Effector memory CD4-positive, alpha-beta T cell (primary cell): Measurements from ENCODE around the gene DYNAP.

Source experiments
- DNase-seq, 3 donors: peaks; one replicate each; pipeline ENCODE4 v3.0.0-alpha.2; 2020
- H3K27ac ChIP-seq: 2 replicates; pipeline ENCODE4 v1.7.0; 2013; ENCODE audit warnings: mild to moderate bottlenecking, low read length, moderate library complexity; ENCODE audit not compliant: insufficient read depth, poor library complexity, severe bottlenecking
- H3K27me3 ChIP-seq: replicated peaks from 2 replicates; pipeline ENCODE4 v1.7.0; 2013; ENCODE audit warnings: mild to moderate bottlenecking, low read length; ENCODE audit not compliant: insufficient read depth, control insufficient read depth, poor library complexity, severe bottlenecking
- H3K36me3 ChIP-seq: 2 replicates; pipeline ENCODE4 v1.7.0; 2013; ENCODE audit warnings: mild to moderate bottlenecking, low read length, moderate library complexity; ENCODE audit not compliant: control insufficient read depth, insufficient read depth
- H3K4me1 ChIP-seq: 2 replicates; pipeline ENCODE4 v1.7.0; 2013; ENCODE audit warnings: low read length, mild to moderate bottlenecking; ENCODE audit not compliant: control insufficient read depth, insufficient read depth, poor library complexity, severe bottlenecking
- H3K4me3 ChIP-seq: 2 replicates; pipeline ENCODE4 v1.7.0; 2013; ENCODE audit warnings: low read length, low read depth, mild to moderate bottlenecking; ENCODE audit not compliant: insufficient read depth, poor library complexity, severe bottlenecking
- H3K9me3 ChIP-seq: 2 replicates; pipeline ENCODE4 v1.7.0; 2013; ENCODE audit warnings: mild to moderate bottlenecking, low read length, moderate library complexity; ENCODE audit not compliant: control insufficient read depth

The DYNAP gene

GRCh38 chr18:54604211-54604610 is 13.2 kb downstream of the DYNAP start:
- Histone ChIP-seq H3K4me3 (no peak overlapping the region), H3K4me1 (no peaks in the 10 kb centered on the region), H3K9me3 (no peaks in the 10 kb centered on the region), H3K27me3 (no peaks in the 10 kb centered on the region), H3K36me3 (no peaks in the 10 kb centered on the region), H3K27ac (no peak overlapping the region)
- no peak for DNase-seq

GRCh38 chr18:54606835-54607212 is 15.8 kb downstream of the DYNAP start:
- Histone ChIP-seq H3K27me3 (no peaks in the 10 kb centered on the region), H3K9me3 (no peaks in the 10 kb centered on the region), H3K4me3 (no peak overlapping the region), H3K27ac (no peak overlapping the region), H3K36me3 (no peaks in the 10 kb centered on the region), H3K4me1 (no peaks in the 10 kb centered on the region)
- DNase-seq: no peak

GRCh38 chr18:54607213-54608027 is 16.4 kb downstream of the DYNAP start:
- H3K4me3 ChIP-seq: no peak overlapping the region
- H3K9me3 ChIP-seq: no peaks in the 10 kb centered on the region
- no peak overlapping the region for H3K27ac ChIP-seq
- DNase-seq: no peak
- no peaks in the 10 kb centered on the region for H3K27me3 ChIP-seq
- H3K36me3 ChIP-seq: no peaks in the 10 kb centered on the region
- no peaks in the 10 kb centered on the region for H3K4me1 ChIP-seq

DNA sequence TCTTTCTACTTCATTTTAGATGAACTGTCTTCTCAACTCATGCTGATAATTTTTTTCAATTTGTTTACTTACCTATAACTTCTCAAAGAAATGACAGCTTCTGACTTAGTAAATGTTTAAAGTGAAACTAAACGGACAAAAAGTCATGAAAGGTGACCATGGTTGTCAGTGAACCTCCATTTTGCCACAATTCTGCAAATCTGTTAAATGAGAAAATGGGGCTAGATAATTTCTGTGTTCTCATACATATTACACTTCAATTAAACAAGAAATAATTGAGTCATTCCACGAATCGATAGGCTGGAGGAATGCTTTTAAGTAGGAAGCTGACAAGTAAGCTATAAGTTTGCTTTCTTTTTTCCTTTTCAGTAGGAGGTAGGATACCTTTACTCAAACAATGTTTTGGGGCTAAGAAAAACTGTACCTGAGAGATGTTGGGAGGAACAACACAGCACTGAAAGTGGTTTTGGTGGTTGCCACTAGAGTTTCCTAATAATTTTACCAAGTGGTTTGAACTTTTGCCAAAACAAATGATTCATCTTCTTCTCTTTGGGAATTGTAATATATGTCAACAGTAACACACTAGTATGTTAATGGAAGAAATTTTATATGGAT is 17.1 kb downstream of the DYNAP start:
- H3K27ac ChIP-seq: no peak overlapping the region
- H3K9me3 ChIP-seq: no peaks in the 10 kb centered on the region
- DNase-seq: no peak

DNA sequence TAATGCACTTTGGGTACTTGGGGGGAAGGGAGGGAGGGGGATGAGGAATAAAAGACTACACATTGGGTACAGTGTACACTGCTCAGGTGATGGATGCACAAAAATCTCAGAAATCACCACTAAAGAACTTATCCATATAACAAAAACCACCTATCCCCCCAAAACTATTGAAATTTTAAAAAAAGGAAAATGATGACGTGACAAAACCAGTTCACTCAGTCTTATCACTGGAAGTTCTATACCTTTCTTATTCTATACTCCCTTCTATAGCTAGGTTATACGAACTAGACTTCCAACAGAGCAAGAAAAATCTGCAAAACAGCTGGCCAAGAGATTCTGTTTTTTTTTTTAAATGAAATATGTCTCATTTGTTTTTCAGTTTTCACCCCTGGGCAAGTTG is 20.8 kb downstream of the DYNAP start:
- Histone ChIP-seq H3K27ac (no peak overlapping the region), H3K9me3 (no peaks in the 10 kb centered on the region), H3K4me3 (no peak overlapping the region), H3K27me3 (no peaks in the 10 kb centered on the region), H3K36me3 (no peaks in the 10 kb centered on the region), H3K4me1 (no peaks in the 10 kb centered on the region)
- DNase-seq: no peak

More for the DNA sequence above, 17.1 kb downstream of the DYNAP start:
- Histone ChIP-seq H3K36me3 (no peaks in the 10 kb centered on the region), H3K4me1 (no peaks in the 10 kb centered on the region), H3K27me3 (no peaks in the 10 kb centered on the region), H3K4me3 (no peak overlapping the region)

- no peak overlapping the region for H3K4me3 ChIP-seq
- no peaks in the 10 kb centered on the region for H3K9me3 ChIP-seq
- H3K36me3 ChIP-seq: no peaks in the 10 kb centered on the region
- no peak for DNase-seq
- no peaks in the 10 kb centered on the region for H3K4me1 ChIP-seq
- H3K27me3 ChIP-seq: no peaks in the 10 kb centered on the region
- no peak overlapping the region for H3K27ac ChIP-seq
These were observed 21.2 kb downstream of the DYNAP start for GRCh38 chr18:54612237-54612636.

DNA sequence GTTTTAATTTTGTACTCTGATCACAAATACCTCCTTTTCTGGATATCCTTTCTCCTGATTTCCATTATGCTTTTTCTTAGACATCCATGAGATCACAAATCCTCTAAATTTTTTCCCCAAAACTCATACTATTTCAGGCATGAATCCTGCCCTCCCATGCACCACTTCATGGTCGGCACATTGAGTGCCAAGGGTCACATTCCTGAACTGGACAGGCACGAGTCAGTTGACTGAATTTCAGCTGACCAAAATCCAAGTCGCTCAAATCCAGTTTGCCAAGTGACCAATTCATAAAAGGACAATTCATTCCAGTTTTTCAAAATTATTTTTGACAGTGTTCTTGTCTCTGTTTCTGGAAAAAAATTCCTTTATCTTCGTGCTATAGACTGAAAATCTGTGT is 22.1 kb downstream of the DYNAP start:
- Histone ChIP-seq H3K9me3 (no peaks in the 10 kb centered on the region), H3K4me3 (no peak overlapping the region), H3K36me3 (no peaks in the 10 kb centered on the region), H3K27ac (no peak overlapping the region), H3K27me3 (no peaks in the 10 kb centered on the region), H3K4me1 (no peaks in the 10 kb centered on the region)
- DNase-seq: no peak

- no peak overlapping the region for H3K4me3 ChIP-seq
- H3K27me3 ChIP-seq: no peaks in the 10 kb centered on the region
- H3K4me1 ChIP-seq: no peaks in the 10 kb centered on the region
- no peak overlapping the region for H3K27ac ChIP-seq
- no peaks in the 10 kb centered on the region for H3K9me3 ChIP-seq
- no peak for DNase-seq
- H3K36me3 ChIP-seq: no peaks in the 10 kb centered on the region
These were observed 25.3 kb downstream of the DYNAP start for GRCh38 chr18:54616220-54616848.

DNA sequence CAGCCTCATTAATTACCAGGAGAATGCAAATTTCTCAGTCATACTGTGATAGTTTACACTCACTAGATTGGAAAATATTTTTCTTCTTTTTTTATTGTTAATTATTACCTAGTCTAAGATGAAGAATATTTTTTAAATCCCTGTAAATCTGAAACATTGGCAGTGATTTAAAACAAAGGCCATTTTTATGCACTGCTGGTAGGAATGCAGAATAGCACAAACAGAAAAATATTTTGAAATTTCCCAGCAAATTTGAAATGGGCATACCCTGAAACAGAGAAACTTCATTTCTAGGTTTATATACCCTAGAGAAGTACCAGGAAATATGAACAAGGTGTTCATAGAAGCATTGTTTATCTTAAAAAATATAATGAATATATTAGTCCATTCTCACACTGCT is 31.0 kb downstream of the DYNAP start:
- no peak overlapping the region for H3K4me3 ChIP-seq
- H3K36me3 ChIP-seq: no peaks in the 10 kb centered on the region
- H3K4me1 ChIP-seq: no peaks in the 10 kb centered on the region
- no peaks in the 10 kb centered on the region for H3K9me3 ChIP-seq
- no peak overlapping the region for H3K27ac ChIP-seq
- H3K27me3 ChIP-seq: no peaks in the 10 kb centered on the region
- DNase-seq: no peak

DNA sequence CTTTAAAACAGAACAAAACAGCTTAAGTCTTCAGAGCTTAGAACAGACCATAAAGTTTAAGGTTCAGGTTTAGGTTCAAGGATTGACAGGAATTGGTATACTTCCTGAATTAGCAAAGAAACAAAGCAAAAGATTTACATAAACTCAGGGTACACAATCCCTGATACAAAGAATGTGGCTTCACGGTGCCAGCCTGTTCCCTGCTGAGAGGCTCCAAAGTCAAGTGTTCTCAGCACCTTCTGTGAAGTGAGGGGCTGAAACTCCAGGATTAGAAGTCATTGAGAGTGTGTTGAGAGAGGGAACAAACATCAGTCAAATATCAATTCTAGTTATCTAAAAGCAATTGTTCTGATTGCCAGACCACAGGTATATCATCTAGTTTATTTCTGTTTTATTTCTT is 35.7 kb downstream of the DYNAP start:
- H3K27ac ChIP-seq: no peak overlapping the region
- no peaks in the 10 kb centered on the region for H3K9me3 ChIP-seq
- no peaks in the 10 kb centered on the region for H3K27me3 ChIP-seq
- H3K4me3 ChIP-seq: no peak overlapping the region
- DNase-seq: no peak
- H3K4me1 ChIP-seq: no peaks in the 10 kb centered on the region
- H3K36me3 ChIP-seq: no peaks in the 10 kb centered on the region
